ENCODE data around the gene ITPKB.
"Not testable (repeated sequence)": the region's sequence is repeated elsewhere in the genome, so short reads cannot be mapped to it uniquely, and the experiment has no call there.

The ITPKB gene

DNA sequence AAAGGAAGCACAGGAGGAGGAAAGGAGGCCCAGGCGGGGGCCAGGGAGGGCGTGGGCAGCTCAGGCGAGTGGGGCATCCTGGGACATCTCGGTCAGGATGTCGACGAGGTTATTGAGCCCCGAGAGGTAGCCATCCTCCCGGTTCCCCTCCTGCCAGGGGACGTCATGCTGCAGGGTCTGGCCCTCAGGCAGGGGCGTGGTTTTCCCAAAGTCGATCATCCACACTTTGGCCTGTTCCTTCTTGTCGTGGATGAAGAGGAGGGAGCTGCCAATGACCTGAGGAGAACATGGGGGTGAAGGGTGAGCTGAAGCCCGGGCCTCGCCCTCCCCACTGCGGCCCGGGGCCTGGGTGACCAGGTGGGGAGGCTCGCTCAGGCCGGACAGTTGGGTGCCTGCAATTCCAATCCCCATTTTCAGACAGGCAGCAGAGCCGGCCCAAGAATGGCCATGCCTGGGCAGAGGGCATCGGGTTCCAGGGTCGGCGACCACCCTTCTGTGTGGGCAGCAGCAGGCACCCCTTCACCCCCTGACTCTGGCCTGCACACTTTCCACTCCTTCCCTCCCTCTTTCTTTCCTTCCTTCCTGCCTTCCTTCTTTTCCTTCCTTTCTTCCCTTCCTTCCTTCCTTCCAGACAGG lies 104.4 kb downstream of the ITPKB start:
- no peak for DNase-seq

DNA sequence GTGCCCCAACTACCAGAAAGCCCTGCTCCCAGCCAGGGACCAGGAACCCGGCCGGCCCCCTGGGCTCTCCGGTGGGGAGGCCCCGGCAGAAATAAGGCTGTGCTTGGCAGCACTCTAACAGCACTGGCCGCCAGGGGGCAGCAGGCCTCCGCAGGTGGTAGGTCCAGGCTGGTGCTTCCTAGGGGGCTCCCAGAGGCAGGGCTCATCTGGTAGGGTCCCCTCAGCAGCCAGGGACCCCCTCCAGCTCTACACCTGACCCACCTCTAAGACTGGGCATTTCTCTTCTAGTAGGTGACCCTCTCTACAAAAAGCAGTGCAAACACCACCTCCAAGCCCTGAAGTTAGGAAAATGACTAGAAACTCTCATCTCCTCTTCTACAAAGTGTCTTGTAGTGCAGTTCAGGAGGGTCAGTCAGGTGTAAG lies 104.9 kb downstream of the ITPKB start:
- DNase-seq: peak; percentile 75 to 85

DNA sequence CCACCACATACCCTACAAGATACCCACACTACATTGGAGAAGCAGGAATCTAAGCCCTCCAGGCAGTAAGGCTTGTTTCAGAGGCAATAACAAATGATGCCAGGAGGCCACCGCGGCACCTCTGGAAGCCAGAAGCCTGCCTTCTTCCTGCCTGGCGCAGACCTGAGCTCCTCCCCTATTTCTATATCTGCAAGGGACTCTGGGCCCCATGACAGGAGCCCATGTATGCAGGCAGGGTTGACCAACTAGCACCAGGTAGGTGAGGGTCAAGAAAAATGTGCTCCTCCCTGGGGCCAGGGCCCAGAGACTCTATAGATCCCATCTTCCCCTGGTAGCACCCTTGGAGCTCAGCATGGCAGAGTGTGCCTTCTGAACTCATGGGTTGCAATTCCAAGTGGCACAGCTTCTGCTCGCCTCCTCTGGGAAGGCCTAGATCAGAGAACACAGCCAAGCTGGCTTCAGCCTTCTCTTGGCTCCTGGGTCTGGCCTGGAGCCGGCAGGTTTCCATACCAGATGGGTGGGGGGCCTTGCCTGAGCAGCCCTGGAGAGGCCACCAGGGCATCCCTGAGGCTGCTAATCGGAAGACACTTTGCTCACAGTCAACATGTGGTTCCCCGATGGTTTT lies 105.4 kb downstream of the ITPKB start:
- no peak for DNase-seq

DNA sequence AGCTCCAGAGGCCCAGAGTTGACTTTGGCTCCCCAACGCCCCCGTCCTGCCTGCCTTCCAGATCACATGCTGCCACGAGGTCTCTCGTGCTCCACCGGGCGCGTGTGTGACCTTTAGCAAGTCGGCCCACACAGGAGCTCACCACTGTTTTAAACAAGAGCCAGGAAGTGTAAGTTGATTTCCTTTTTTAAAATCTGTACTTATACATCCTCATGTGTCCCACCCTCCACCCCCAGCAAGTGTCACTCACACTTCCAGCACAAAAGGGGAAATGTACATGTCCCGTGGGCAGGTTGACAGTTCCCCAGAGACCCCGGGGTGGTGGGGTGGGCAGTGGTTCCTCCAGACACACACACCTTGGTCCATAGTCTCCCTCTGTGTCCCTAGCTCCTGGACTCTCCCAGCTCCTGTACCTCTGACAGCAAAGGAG lies 106.1 kb downstream of the ITPKB start:
- DNase-seq: peak; percentile 40 to 71

DNA sequence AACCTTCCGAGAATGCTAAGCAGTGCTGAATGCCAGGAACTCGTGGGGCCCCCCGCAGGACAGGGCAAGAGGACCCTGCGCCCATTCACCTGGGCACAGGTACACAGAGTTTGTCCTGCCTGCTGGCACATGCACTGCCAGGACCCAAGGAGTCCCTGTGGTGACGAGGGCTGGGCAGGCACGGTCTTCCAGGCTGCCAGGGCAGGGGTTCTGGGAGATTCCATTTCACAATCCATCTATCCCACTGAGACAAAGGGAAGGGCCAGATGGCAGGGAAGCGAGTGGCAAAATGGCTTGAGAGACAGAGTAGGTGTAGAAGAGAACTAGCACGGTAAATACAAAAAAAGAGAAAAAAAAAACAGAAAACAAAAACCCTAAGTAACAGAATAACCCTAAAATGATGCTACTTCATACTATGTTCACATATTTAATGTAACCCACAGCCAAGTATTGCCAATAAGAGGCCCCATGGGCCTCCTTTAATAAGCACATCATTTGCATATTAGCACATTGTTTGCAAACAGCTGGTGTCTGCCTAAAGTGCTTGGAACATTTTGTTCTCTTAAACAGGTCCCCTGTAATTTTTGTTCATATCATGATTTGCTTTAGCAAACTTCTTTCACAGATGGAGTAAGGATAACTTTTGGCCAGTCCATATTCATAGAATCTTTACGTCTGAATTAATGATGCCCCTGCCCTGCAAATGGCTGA lies 106.8 kb downstream of the ITPKB start:
- DNase-seq: no peak

DNA sequence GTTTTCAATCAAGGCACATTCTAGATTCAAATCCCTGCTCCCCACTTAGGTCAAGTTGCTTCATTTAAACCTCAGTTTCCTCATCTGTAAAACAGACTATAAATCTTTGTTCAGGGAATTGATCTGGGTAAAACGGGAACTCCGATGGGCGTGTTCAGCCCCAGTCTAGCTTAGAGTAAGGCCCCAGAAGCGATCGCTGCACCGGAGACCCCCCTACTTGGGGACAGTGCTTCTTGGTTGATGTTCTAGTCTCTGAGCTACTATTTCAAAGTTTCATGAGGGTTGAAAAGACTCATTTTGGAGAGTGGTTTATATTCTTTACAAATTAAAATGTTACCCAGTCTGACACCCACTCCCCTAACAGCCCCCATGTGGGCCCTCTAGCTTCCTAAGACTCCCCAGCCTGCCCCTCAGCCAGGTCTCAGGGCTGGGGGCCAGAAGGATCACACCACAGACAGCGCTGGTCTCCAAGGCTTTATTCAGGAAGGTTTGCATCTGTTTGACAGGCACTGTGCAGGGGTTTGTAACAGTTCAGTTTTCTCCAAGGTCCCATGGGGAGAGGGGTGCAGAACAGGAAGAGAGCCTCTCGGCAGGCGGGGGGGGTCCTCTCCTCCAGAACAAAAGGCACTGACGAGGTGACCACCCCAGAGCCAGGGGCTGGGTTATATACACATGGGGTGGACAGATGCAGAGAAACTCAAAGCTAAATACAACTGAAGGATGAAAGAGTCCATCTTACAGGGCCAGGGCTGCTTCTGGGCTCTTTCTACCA lies 107.7 kb downstream of the ITPKB start:
- no peak for DNase-seq

DNA sequence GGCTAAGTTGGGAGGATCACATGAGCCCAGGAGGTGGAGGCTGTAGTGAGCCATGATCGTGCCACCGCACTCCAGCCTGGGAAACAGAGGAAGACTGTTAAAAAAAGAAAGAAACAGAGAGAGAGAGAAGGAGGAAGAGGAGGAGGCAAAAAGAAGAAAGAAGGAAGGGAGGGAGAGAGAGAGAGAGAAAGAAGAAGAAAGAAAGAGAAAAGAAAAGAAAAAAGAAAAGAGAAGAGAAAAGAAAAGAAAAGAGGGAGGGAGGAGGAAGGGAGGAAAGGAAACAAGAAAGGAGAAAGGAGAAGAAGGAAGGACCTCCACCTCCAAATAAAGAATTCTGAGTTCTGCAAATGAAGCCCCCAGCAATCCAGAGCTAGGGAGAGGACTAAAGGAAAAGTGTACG lies 108.5 kb downstream of the ITPKB start:
- no peak for DNase-seq

DNA sequence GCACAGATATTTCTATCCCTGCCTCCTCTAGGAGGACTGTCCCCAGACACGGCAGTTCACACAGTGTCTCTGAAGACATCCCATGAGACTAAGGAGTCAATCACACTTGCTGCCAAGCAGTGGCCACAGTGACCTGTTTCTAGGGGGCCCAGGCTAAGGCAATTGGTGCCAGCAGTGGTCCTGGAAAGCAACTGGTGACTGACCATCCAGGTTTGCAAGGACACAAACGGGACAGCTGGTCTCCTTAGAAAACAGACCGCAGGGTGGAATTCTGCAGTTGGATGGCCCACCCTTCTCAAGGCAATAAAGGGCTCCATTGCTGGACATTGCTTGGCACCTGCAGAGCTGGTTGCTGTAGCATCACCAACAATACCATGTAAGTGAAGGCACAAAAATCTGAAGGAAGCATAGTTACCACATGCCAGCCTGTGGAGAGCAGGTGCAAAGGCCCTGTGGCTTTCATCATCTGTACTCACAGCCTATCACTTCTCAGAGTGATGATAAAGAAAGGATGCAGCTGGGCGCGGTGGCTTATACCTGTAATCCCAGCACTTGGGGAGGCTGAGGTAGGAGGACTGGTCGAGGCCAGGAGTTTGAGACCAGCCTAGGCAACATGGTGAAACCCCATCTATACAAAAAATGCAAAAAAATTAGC lies 109.1 kb downstream of the ITPKB start:
- no peak for DNase-seq

DNA sequence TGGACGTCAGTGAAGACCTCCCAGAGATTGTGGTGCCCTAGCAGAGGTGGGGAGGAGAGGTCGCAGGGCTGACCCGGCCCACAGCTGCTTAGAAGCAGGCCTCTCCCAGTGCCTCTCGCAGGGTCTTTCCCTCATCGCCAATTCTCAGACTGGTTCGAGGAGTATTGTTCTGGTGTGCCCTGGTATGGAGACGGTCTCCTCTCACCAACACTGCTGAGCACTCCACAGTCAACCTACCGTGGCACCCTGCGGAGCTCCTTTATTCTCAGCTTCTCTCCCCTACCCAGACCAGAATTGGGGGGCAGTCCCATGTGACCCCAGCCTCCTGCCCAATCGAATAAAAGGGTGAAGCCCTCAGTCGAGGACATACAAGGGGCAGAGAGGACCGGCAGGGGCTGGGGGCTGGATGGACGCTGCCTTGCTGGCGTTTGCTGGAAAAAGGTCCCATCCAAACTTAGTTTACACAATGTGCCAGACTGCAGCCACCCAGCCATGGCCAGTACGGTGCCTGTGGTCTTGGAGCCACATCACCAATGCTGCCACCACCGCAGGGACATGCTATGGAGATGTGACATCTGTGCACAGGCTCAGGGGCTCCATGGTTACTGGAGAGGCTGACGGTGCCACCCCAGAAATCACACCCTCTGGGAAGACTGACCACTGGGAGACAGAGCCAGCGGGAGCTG lies 109.7 kb downstream of the ITPKB start:
- no peak for DNase-seq

DNA sequence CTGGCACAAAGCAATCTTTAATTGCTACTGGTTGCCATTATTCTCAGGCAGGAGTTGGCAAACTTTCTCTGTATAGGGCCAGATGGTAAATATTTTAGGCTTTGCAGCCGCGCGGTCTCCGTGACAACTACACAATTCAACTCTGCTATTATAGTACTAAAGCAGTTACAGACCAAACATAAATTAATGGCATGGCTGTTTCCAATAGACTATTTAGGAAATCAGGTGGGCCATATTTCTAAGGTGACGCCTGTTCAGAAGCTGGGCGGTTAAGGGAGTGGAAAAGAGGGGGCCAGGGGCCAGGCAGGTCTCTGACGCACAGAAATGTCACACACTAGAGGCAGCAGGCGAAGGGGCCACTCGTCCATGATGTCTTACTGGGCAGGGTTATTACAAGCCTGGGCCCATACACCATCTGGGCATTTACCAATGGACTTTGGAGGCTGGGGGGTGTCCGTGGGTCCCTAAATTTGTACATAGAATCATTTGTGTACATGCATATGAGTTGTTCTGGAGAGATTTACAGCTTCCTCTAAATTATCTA lies 110.4 kb downstream of the ITPKB start:
- no peak for DNase-seq

DNA sequence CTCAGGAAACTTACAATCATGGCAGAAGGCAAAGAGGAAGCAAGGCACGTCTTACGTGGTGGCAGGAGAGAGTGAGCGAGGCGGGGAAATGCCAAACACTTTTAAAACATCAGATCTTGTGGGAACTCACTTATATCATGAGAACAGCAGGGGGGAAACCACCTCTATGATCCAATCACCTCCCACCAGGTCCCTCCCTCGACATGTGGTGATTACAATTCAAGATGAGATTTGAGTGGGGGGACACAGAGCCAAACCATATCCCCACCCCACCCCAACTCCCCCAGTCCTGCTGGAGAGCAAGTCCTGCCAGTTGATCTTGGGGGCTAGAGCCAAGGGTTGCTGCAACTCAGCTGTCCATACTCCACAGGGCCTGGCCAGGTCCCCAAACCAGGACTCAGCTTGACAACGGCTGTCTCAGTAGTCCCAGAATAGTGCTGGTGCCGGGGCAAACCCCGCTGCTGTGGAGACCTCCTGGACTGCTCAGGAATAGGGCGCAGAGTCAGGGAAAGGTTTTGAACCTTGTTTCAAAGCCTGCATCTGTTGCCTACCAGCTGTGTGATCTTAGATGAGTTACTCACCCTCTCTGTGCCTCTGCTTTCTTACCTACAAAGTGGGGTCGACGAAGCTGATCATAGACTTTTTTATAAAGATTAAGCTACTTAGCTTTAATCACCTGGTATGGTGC lies 111.0 kb downstream of the ITPKB start:
- peak in 1 of 2 experiments; percentile 56 for DNase-seq

DNA sequence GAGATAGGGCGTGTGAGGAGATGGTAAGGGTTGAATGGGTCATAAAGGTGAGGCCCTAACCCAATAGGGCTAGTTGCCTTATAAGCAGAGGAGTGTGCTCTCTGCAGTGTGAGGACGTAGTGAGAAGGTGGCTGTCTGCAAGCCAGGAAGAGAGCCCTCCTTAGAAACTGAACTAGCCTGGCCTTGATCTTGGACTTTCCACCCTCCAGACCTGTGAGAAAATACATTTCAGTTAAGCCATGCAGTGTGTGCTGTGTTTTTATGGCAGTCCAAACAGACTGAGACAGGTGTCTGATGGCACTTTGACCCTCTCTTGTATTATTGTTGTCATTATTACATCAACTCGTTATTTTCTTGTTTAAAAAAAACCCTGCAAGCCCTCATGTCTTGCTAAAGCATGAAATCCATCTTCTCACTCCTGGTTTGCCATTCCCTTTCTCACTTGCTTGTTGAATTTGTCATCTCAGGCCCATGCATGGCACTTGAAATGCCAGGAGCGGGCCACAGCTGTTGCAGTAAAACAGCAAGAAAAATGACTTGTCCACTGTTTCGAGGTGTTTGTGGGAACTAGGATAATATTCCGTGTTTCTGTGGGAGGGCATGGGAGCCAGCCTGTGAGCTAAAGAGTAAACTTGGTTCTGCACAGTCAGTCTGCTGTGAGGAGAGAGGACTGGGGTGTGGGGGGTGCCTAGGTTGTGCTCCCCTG lies 111.9 kb downstream of the ITPKB start:
- DNase-seq: no peak

DNA sequence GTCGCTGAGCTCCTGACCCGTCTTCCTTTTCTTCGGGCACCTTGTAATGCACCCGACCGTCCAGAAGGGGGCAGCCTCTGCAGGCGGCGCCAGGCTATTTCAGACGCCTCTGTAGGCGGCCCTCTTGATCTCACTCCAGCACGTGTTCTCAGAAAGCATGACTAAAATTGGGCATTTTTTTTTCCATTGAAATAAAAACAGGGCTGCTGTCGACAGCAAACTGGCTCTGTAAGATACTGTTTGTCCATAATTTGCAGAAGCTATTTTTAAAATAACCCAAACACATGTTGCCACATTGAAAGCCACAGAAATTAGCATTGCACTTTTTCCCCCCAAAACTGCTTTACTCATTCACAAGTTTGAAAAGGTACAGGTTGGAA lies 112.5 kb downstream of the ITPKB start:
- peak; percentile 74 to 80 for DNase-seq

DNA sequence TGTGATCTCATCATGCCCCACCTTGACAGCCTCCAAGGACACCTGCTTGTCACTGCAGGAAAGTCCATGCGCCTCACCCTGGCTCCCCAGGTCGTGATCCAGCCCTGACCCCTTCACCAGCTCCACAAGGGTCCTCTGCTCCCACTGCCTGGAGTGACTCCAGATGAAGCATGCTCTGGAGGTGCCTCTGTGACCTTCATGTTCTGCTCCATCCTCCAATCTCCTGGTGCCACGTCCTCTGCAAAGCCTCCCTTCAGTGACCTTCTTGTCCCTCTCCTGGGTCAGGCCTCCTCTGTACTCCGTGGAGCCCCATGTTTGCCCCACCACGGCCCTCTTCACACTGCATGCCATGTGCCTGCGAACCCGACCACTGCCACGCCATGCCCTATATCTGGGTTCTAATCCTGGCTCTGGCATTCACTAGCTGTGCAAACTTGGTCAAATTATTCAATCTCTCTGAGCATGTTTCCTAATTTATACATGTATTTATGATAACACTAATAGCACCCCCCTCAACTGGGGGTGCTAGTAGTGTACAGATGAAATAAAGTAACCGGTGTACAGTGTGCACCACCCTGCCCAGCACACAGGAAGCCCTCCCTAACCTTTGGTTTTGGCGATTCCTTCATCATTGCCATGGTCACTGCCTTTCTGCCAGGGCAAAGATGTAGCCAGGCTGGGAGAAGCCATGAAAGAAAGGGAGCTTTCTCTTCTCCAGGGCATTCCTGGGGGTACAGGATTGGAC lies 113.1 kb downstream of the ITPKB start:
- DNase-seq: no peak

DNA sequence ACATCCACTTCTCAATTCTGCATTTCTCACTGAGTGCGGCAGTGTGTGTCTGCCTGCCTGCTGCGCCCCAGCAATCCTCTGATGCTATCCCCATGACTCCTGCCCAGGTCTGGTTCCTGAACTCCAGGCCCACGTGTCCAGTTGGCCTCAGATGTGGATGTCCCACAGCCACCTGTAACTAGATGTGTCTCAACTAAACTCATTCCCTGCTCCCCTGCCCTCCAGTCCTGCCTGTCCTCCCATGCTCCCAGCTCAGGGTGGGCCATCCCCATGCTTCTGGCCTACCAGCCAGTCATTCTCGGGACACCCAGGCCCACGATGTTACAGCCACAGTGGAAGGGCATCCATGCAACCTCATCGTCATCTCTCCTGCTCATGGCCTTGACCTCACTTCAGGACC lies 113.8 kb downstream of the ITPKB start:
- no peak for DNase-seq

DNA sequence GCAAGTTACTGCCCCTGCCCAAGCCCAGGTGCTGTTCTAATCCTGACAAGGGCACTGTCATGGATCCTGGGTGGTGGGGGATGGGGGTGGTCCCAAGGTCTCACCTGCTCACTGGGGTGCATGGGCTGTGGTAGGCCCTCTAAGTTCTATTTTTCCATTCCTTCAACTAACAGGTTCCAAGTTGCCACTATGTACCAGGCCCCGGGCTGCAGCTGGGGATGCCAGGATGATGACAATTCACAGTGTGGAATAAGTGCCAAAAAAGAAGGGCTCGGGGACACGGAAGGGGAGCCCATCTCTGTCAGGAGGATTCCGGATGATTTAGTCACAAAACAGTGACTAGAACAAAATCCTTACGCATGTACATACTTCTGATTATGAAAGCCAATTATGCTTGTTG lies 114.6 kb downstream of the ITPKB start:
- no peak for DNase-seq

DNA sequence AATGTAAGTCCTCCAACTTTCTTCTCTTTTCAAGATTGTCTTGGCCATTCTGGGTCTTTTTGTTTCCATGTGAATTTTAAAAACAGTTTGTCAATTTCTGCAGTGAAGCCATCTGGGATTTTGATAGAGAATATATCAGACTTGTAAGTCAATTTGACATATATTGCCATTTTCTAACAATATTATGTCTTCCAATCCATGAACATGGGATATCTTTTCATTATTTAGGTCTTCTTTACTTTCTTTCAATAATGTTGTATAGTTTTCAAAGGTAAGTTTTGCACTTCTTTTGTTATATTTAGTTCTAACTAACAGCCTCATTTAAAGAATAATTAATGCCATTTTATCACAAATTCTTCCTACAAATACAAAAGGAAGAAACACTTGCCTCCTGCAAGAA lies 117.1 kb downstream of the ITPKB start:
- DNase-seq: no peak

DNA sequence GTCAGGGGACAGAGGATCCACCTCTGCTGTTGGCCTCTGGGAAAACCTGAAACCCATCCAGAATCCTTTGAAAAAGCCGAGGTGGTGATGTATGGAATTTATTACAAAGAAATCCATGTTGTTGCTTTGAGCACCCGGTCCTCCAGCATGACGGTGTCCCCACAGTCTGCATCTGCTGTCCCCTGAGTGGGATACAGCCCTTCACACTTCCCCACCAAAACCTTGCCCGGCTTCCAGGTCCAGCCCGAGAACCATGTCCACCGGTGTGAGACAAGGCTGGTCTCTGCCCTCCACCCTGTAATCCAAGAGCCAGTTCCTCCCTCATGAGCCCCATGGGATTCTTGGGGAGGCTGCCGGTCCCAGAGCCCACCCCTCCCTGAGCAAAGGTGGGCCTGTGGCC lies 120.1 kb downstream of the ITPKB start:
- DNase-seq: no peak

DNA sequence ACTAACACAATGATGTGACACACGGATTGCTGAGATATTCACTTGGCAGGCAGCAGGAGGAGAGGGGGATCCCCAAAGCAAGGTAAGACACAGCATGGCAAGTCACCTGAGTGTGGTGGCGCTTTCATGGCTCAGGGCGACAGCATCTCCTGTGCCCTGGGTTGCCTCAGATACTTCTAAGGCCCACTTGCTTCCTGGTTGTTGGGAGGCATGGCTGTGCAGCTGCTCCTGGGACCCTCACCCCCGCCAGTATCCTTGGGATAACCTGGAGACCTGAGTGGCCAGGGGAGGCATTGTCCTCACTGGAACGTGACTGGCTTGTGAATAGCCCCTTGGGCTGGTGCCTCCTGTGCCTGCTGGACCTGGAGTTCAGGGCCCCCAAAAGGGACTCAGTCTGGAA lies 120.7 kb downstream of the ITPKB start:
- DNase-seq: no peak

DNA sequence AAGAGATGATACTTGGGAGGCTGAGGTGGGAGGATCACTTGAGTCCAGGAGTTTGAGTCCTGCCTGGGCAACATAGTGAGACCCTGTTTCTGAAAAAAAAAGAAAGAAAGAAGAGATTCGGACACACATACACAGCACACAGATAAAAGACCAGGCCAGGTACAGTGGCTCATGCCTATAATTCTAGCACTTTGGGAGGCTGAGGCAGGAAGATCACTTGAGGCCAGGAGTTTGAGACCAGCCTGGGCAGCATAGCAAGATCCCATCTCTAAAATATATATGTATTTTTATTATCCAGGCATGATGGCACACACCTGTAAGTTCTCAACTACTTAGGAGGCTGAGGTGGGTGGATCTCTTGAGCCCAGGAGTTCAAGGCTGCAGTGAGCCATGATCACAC lies 121.4 kb downstream of the ITPKB start:
- DNase-seq: not testable (repeated sequence)

Data from stimulated activated CD4-positive, alpha-beta T cell treated with anti-CD3 and anti-CD28 coated beads, Interleukin-4, amount 100 ng/mL, for 4 hours (primary cell).